Activated T-cell treated with anti-CD3 and anti-CD28 coated beads for 24 hours (primary cell): ENCODE results near the gene ADARB1.
"Not testable (repeated sequence)": the region's sequence is repeated elsewhere in the genome, so short reads cannot be mapped to it uniquely, and the experiment has no call there.

ENCODE experiments used
- DNase-seq: peaks from one replicate; pipeline ENCODE4 v3.0.0-alpha.2; 2020; ENCODE audit warnings: low read depth

Gene ADARB1

GRCh38 chr21:45136500-45136899 lies 62.1 kb downstream of the ADARB1 start:
- DNase-seq, result no peak

GRCh38 chr21:45136927-45137611 lies 62.7 kb downstream of the ADARB1 start:
- peak; percentile 64 for DNase-seq

GRCh38 chr21:45137612-45137937 lies 63.2 kb downstream of the ADARB1 start:
- DNase-seq, result no peak

- peak; percentile 55 for DNase-seq
Measured at GRCh38 chr21:45138199-45139002, 64.0 kb downstream of the ADARB1 start.

- not testable (repeated sequence) for DNase-seq
Measured at GRCh38 chr21:45139003-45139360, 64.6 kb downstream of the ADARB1 start.

- DNase-seq, result no peak
Measured at GRCh38 chr21:45139473-45139872, 65.1 kb downstream of the ADARB1 start.

- peak; percentile 41 for DNase-seq
Measured at GRCh38 chr21:45140346-45140940, 66.1 kb downstream of the ADARB1 start.

- DNase-seq, result not testable (repeated sequence)
Measured at GRCh38 chr21:45140944-45141343, 66.6 kb downstream of the ADARB1 start.

- no peak for DNase-seq
Measured at GRCh38 chr21:45141507-45141906, 67.1 kb downstream of the ADARB1 start.

- DNase-seq, result no peak
Measured at GRCh38 chr21:45142469-45143308, 68.3 kb downstream of the ADARB1 start.

GRCh38 chr21:45143855-45144254 lies 69.5 kb downstream of the ADARB1 start:
- no peak for DNase-seq

GRCh38 chr21:45145146-45145545 lies 70.8 kb downstream of the ADARB1 start:
- no peak for DNase-seq

- not testable (repeated sequence) for DNase-seq
Measured at GRCh38 chr21:45145846-45146245, 71.5 kb downstream of the ADARB1 start.

GRCh38 chr21:45146306-45146705 lies 71.9 kb downstream of the ADARB1 start:
- no peak for DNase-seq

GRCh38 chr21:45146801-45147200 lies 72.4 kb downstream of the ADARB1 start:
- DNase-seq, result no peak

GRCh38 chr21:45147473-45148315 lies 73.3 kb downstream of the ADARB1 start:
- no peak for DNase-seq

- no peak for DNase-seq
Measured at GRCh38 chr21:45148316-45148990, 74.1 kb downstream of the ADARB1 start.

GRCh38 chr21:45149021-45149420 lies 74.6 kb downstream of the ADARB1 start:
- no peak for DNase-seq

- DNase-seq, result no peak
Measured at GRCh38 chr21:45150638-45151131, 76.3 kb downstream of the ADARB1 start.

- DNase-seq, result no peak
Measured at GRCh38 chr21:45151445-45152160, 77.2 kb downstream of the ADARB1 start.
